Medulla oblongata (tissue), 1 donor: ENCODE measurements around the gene GIT2.
A peak's percentile ranks its signal among the peaks of the same experiment; 100 is the strongest.
"Not testable (repeated sequence)": the region's sequence is repeated elsewhere in the genome, so short reads cannot be mapped to it uniquely, and the experiment has no call there.

Source experiments
- DNase-seq: peaks from one replicate; pipeline ENCODE4 v3.0.0-alpha.2; 2015; ENCODE audit errors: extremely low spot score

The GIT2 gene

GRCh38 chr12:110005319-110005973, 9.3 kb upstream of the GIT2 start:
- no peak for DNase-seq

GRCh38 chr12:110004598-110004997, 8.4 kb upstream of the GIT2 start:
- DNase-seq = no peak

GRCh38 chr12:110002676-110003515, 6.7 kb upstream of the GIT2 start:
- no peak for DNase-seq

- no peak for DNase-seq
Observed at GRCh38 chr12:110001596-110001995, 5.4 kb upstream of the GIT2 start.

GRCh38 chr12:109999983-110000505, 3.9 kb upstream of the GIT2 start:
- no peak for DNase-seq

GRCh38 chr12:109999649-109999971, 3.4 kb upstream of the GIT2 start:
- DNase-seq = no peak

- DNase-seq = peak; percentile 96
Observed at GRCh38 chr12:109998904-109999648, 2.9 kb upstream of the GIT2 start, which contains the start of gene ANKRD13A. Gene ANKRD13A (plus strand): TSS chr12:109999430. CDS start chr12:109999689, 259 bp downstream.

- no peak for DNase-seq
Observed at GRCh38 chr12:109998241-109998903, 2.2 kb upstream of the GIT2 start.

GRCh38 chr12:109997393-109997792, 1.2 kb upstream of the GIT2 start:
- no peak for DNase-seq

GRCh38 chr12:109996483-109996853, 300 bp upstream of the GIT2 start:
- no peak for DNase-seq

GRCh38 chr12:109995361-109995685, 845 bp downstream of the GIT2 start:
- no peak for DNase-seq

GRCh38 chr12:109994401-109995175, 1.6 kb downstream of the GIT2 start:
- DNase-seq = no peak

- no peak for DNase-seq
Observed at GRCh38 chr12:109993091-109993490, 3.1 kb downstream of the GIT2 start.

GRCh38 chr12:109991586-109991985, 4.6 kb downstream of the GIT2 start:
- DNase-seq = no peak

GRCh38 chr12:109989380-109989779, 6.8 kb downstream of the GIT2 start:
- no peak for DNase-seq

- DNase-seq = no peak
Observed at GRCh38 chr12:109988903-109989302, 7.3 kb downstream of the GIT2 start.

- no peak for DNase-seq
Observed at GRCh38 chr12:109988274-109988673, 7.9 kb downstream of the GIT2 start.

GRCh38 chr12:109987615-109988014, 8.6 kb downstream of the GIT2 start:
- DNase-seq = no peak

GRCh38 chr12:109986236-109986635, 9.9 kb downstream of the GIT2 start:
- DNase-seq = not testable (repeated sequence)

- DNase-seq = no peak
Observed at GRCh38 chr12:109983432-109984142, 12.6 kb downstream of the GIT2 start.

GRCh38 chr12:109982210-109982609, 14.0 kb downstream of the GIT2 start:
- no peak for DNase-seq
